Right lobe of liver (tissue), 6 donors: ENCODE measurements around the gene FAM177A1. TPM values are rescaled to one million over a fixed set of nuclear protein-coding genes. Genes with fewer than 3 reads are reported as not detected.

Experiments
- ATAC-seq, 4 donors: fragments of 200-7000 bp; cut with Tn5 transposase; one replicate each; pipeline ENCODE4 v1.9.1; 2020; ENCODE audit warnings: mild to moderate bottlenecking in 4 of 4, moderate library complexity in 4 of 4
- DNase-seq, 3 donors: peaks; one replicate each; pipeline ENCODE4 v3.0.0-alpha.2; 2020
- H3K27ac ChIP-seq, 3 donors: fragments of 200-600 bp; one replicate each; pipeline ENCODE4 v1.8.0; 2022
- H3K27me3 ChIP-seq, 2 donors: fragments of 200-600 bp; one replicate each; pipeline ENCODE4 v1.8.0; 2022
- H3K36me3 ChIP-seq, 4 donors: fragments of 200-600 bp; sonication (generic) in 1 of 4; one replicate each; pipeline versions ENCODE4 v1.5.1 to v1.8.0; 2017 to 2022; ENCODE audit warnings: control low read depth in 1 of 4
- H3K4me1 ChIP-seq, 4 donors: fragments of 200-600 bp; sonication (generic) in 1 of 4; one replicate each; pipeline versions ENCODE4 v1.5.1 to v1.8.0; 2017 to 2022; ENCODE audit warnings: control low read depth in 1 of 4
- H3K4me3 ChIP-seq, 3 donors: fragments of 200-600 bp; one replicate each; pipeline ENCODE4 v1.8.0; 2022
- H3K9me3 ChIP-seq, 4 donors: fragments of 200-600 bp; sonication (generic) in 1 of 4; one replicate each; pipeline versions ENCODE4 v1.5.1 to v1.8.0; 2017 to 2022; ENCODE audit warnings: control low read depth in 1 of 4
- POLR2A ChIP-seq: fragments of 450-650 bp; IDR thresholded peaks from one replicate; pipeline ENCODE4 v1.6.1; 2017; ENCODE audit warnings: antibody characterized with exemption, mild to moderate bottlenecking
- WGBS: methylation state at CpG from one replicate; pipeline ENCODE4 v1.1.6; 2018; ENCODE audit warnings: low coverage, low lambda C conversion rate; ENCODE audit not compliant: insufficient coverage; ENCODE audit errors: missing lambda C conversion rate; 5-methylcytosine and 5-hydroxymethylcytosine counted together
- intact Hi-C, 2 donors: fragments of 100-400 bp; cut with DNase I; formaldehyde crosslinking; loops; one replicate each; pipeline versions ENCODE4 v1.11.2 to v1.14.1; 2022
- total RNA-seq, 6 experiments: library from RNA; depleted of rRNA in 2 of 6; stranded (reverse); fragments of >200 nt in 2 of 6; fragmentation: NEBNext Ultra II Directional in 3 of 6; extraction: Animal tissue kit (Norgen Biotek cat#: 25700) in 3 of 6; gene quantifications; one replicate each; pipeline versions ENCODE4 v1.1.0 to v1.2.4, GENCODE V29; 2016 to 2023
- TF ChIP-seq, protein P1 (sequence below), 4 donors: fragments of 200-600 bp in 3 of 4; fragments of 450-650 bp in 1 of 4; IDR thresholded peaks; one replicate each; pipeline versions ENCODE4 v1.5.1 to v1.8.0; 2016 to 2022; ENCODE audit warnings: antibody characterized with exemption in 4 of 4, mild to moderate bottlenecking in 2 of 4
- donor health status: DM: no; HTN: yes; CAD: no.
- donor health status: DM: no; HTN: no; CAD: no.
- donor health status: DM: no; HTN: no; CAD: no.
- donor health status: DM: no; HTN: yes; CAD: no.
- donor health status: DM: no; HTN: yes; CAD: no.

FAM177A1 gene
- total RNA-seq, 6 experiments from 2014 or later = 44.2 to 48.4 (median 47.2) TPM

DNA sequence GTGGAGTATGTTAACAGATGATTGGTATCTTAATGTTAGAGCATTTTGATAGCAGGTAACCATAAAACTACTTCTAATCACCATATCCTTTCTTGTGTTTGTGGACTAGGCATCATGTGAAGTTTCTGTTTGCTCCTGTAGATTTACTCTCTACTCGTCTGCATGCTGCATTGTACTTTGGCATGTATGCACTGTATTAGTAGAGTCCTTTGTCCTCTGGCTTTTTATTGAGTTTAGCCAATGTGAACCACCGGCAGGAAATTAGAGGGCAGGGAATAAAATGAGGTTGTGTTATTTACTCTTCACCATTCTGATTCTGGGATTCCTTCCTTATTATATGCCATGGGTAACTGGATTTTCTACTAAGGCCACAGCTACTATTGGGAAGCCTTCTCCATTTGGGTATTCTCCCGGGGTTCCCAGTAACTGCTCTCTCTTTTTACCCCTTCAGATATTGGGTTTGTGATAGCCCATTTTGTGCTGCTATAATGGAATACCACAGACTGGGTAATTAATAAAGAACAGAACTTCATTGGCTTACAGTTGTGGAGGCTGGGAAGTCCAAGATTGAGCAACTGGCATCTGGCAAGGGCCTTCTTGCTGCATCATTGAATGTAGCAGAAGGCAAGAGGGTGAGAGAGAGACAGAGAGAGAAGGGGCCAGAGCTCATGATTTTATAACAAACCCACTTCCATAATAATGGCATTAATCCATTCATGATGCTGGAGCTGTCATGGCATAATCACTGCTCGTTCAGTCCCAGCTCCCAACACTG lies 22.4 kb downstream of the FAM177A1 start:
- DNase-seq (no peak), ATAC-seq (peak; percentile 47 to 66 (median 61))
- Histone ChIP-seq H3K36me3 (peaks cover 0 to 8% (median under 1%) of the 10 kb centered on the region in 4 donors), H3K27me3 (no peaks in the 10 kb centered on the region), H3K4me3 (no peak overlapping the region), H3K9me3 (no peaks in the 10 kb centered on the region), H3K27ac (no peak overlapping the region), H3K4me1 (peaks cover 0 to 5% (median 0%) of the 10 kb centered on the region in 4 donors)
- TF ChIP-seq, protein P1, sequence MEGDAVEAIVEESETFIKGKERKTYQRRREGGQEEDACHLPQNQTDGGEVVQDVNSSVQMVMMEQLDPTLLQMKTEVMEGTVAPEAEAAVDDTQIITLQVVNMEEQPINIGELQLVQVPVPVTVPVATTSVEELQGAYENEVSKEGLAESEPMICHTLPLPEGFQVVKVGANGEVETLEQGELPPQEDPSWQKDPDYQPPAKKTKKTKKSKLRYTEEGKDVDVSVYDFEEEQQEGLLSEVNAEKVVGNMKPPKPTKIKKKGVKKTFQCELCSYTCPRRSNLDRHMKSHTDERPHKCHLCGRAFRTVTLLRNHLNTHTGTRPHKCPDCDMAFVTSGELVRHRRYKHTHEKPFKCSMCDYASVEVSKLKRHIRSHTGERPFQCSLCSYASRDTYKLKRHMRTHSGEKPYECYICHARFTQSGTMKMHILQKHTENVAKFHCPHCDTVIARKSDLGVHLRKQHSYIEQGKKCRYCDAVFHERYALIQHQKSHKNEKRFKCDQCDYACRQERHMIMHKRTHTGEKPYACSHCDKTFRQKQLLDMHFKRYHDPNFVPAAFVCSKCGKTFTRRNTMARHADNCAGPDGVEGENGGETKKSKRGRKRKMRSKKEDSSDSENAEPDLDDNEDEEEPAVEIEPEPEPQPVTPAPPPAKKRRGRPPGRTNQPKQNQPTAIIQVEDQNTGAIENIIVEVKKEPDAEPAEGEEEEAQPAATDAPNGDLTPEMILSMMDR (IDR thresholded peaks at IDR 0.05) = no peak
- no peak for TF ChIP-seq POLR2A
- WGBS = 53% methylated on average over 3 of the region's 4 CpGs
- intact Hi-C loops = no loop called here

GRCh38 chr14:35072226-35072625 lies 26.2 kb downstream of the FAM177A1 start:
- 78% methylated on average over 3 of the region's 3 CpGs for WGBS

GRCh38 chr14:35073486-35073885 lies 27.4 kb downstream of the FAM177A1 start:
- WGBS = no CpG with 5 or more reads among the region's 1 CpG

More at GRCh38 chr14:35072226-35072625, 26.2 kb downstream of the FAM177A1 start:
- DNase-seq (no peak), ATAC-seq (peak in 1 of 4 donors; percentile 22)
- Histone ChIP-seq H3K36me3 (peaks cover 0 to 11% (median 5%) of the 10 kb centered on the region in 4 donors), H3K4me3 (no peak overlapping the region), H3K4me1 (peaks cover 0 to 5% (median 0%) of the 10 kb centered on the region in 4 donors), H3K27ac (no peak overlapping the region), H3K27me3 (no peaks in the 10 kb centered on the region), H3K9me3 (no peaks in the 10 kb centered on the region)
- intact Hi-C loops = no loop called here
- TF ChIP-seq, protein P1 (IDR thresholded peaks at IDR 0.05) = no peak
- TF ChIP-seq POLR2A = no peak

DNA sequence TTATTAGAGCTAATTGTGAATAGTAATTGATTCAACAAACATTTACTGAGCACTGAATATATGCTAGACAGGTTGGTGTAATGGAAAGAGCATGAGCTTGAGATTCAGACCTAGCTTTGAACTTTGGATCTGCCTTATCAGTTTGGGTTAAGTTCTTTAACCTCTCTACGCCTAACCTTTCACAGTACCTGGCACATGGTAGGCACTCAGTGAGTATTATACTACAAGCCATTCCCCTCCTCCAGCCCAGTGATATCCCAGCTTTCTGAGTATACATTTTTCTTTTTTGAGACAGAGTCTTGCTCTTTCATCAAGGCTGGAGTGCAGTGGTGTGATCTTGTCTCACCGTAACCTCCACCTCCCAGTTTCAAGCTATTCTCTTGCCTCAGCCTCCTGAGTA lies 32.0 kb downstream of the FAM177A1 start:
- ATAC-seq = peak; percentile 98 to 100 (median 99)
- Histone ChIP-seq H3K4me1 (peaks cover 0 to 31% (median 5%) of the 10 kb centered on the region in 4 donors), H3K27me3 (no peaks in the 10 kb centered on the region), H3K36me3 (peaks cover 0 to 23% (median 12%) of the 10 kb centered on the region in 4 donors), H3K9me3 (no peaks in the 10 kb centered on the region), H3K4me3 (no peak overlapping the region), H3K27ac (peak overlapping the region in 2 of 3 donors; percentile 73 to 81)
- DNase-seq = peak in 1 of 3 donors; percentile 65
- 32% methylated on average over 2 of the region's 2 CpGs for WGBS
- intact Hi-C loops = no loop called here
- TF ChIP-seq POLR2A = no peak
- TF ChIP-seq, protein P1 (IDR thresholded peaks at IDR 0.05) = no peak

More at GRCh38 chr14:35073486-35073885, 27.4 kb downstream of the FAM177A1 start:
- Histone ChIP-seq H3K27ac (no peak overlapping the region), H3K9me3 (no peaks in the 10 kb centered on the region), H3K27me3 (no peaks in the 10 kb centered on the region), H3K4me1 (peaks cover 0 to 14% (median 3%) of the 10 kb centered on the region in 4 donors), H3K4me3 (no peak overlapping the region), H3K36me3 (peaks cover 0 to 10% (median 4%) of the 10 kb centered on the region in 4 donors)
- intact Hi-C loops = no loop called here
- ATAC-seq (no peak), DNase-seq (no peak)
- TF ChIP-seq POLR2A = no peak
- TF ChIP-seq, protein P1 (IDR thresholded peaks at IDR 0.05) = no peak
